ENCODE measurements around the gene PYROXD2.

The PYROXD2 gene

GRCh38 chr10:98402931-98403718 is 11.9 kb downstream of the PYROXD2 start:
- Histone ChIP-seq H3K4me1 (ENCODE audit: control insufficient read depth, low read length) (no peaks in the 10 kb centered on the region), H4K20me1 (ENCODE audit: control insufficient read depth, insufficient read depth, low read depth, low read length) (no peaks in the 10 kb centered on the region), H3K27me3 (ENCODE audit: control insufficient read depth, low read length) (peaks cover 6% of the 10 kb centered on the region; the same call in 1 of the 2 replicates), H3K27ac (ENCODE audit: low read depth, low read length) (no peak overlapping the region), H3K79me2 (ENCODE audit: control insufficient read depth, low read length) (no peaks in the 10 kb centered on the region), H3K9me2 (replicated peaks; ENCODE audit: control insufficient read depth, low read length) (no peaks in the 10 kb centered on the region), H3K36me3 (ENCODE audit: control insufficient read depth, low read length) (no peaks in the 10 kb centered on the region), H3K4me3 (ENCODE audit: low read length) (no peak overlapping the region), H3K4me2 (ENCODE audit: low read length) (no peak overlapping the region), H3F3A (ENCODE audit: control insufficient read depth, insufficient read depth) (no peaks in the 10 kb centered on the region), H3K9me3 (ENCODE audit: control insufficient read depth, insufficient read depth, low read length) (no peaks in the 10 kb centered on the region)
- TF ChIP-seq EZH2phosphoT487 (IDR thresholded peaks at IDR 0.05; ENCODE audit: borderline replicate concordance, low read length) (no peak), CTCF (IDR thresholded peaks at IDR 0.05; ENCODE audit: low read depth, low read length, poor library complexity, severe bottlenecking) (no peak)

- no peaks in the 10 kb centered on the region for H3K36me3 ChIP-seq (ENCODE audit: control insufficient read depth, low read length)
- H3K27me3 ChIP-seq (ENCODE audit: control insufficient read depth, low read length), result peaks cover 6% of the 10 kb centered on the region; the same call in 1 of the 2 replicates
- no peak overlapping the region for H3K4me3 ChIP-seq (ENCODE audit: low read length)
- H3K4me2 ChIP-seq (ENCODE audit: low read length), result no peak overlapping the region
- H3K27ac ChIP-seq (ENCODE audit: low read depth, low read length), result no peak overlapping the region
- H3K9me3 ChIP-seq (ENCODE audit: control insufficient read depth, insufficient read depth, low read length), result no peaks in the 10 kb centered on the region
- no peaks in the 10 kb centered on the region for H3K4me1 ChIP-seq (ENCODE audit: control insufficient read depth, low read length)
- H4K20me1 ChIP-seq (ENCODE audit: control insufficient read depth, insufficient read depth, low read depth, low read length), result no peaks in the 10 kb centered on the region
- H3F3A ChIP-seq (ENCODE audit: control insufficient read depth, insufficient read depth), result no peaks in the 10 kb centered on the region
- TF ChIP-seq EZH2phosphoT487 (IDR thresholded peaks at IDR 0.05; ENCODE audit: borderline replicate concordance, low read length) (no peak), CTCF (IDR thresholded peaks at IDR 0.05; ENCODE audit: low read depth, low read length, poor library complexity, severe bottlenecking) (no peak)
- H3K9me2 ChIP-seq (replicated peaks; ENCODE audit: control insufficient read depth, low read length), result no peaks in the 10 kb centered on the region
- no peaks in the 10 kb centered on the region for H3K79me2 ChIP-seq (ENCODE audit: control insufficient read depth, low read length)
Observed at GRCh38 chr10:98402478-98402877, 12.5 kb downstream of the PYROXD2 start.

- Histone ChIP-seq H4K20me1 (ENCODE audit: control insufficient read depth, insufficient read depth, low read depth, low read length) (no peaks in the 10 kb centered on the region), H3K4me2 (ENCODE audit: low read length) (no peak overlapping the region), H3K4me3 (ENCODE audit: low read length) (no peak overlapping the region), H3K79me2 (ENCODE audit: control insufficient read depth, low read length) (no peaks in the 10 kb centered on the region), H3K9me2 (replicated peaks; ENCODE audit: control insufficient read depth, low read length) (no peaks in the 10 kb centered on the region), H3K27me3 (ENCODE audit: control insufficient read depth, low read length) (peaks cover 6% of the 10 kb centered on the region; the same call in 1 of the 2 replicates), H3K36me3 (ENCODE audit: control insufficient read depth, low read length) (no peaks in the 10 kb centered on the region), H3K9me3 (ENCODE audit: control insufficient read depth, insufficient read depth, low read length) (no peaks in the 10 kb centered on the region), H3F3A (ENCODE audit: control insufficient read depth, insufficient read depth) (no peaks in the 10 kb centered on the region), H3K27ac (ENCODE audit: low read depth, low read length) (no peak overlapping the region), H3K4me1 (ENCODE audit: control insufficient read depth, low read length) (no peaks in the 10 kb centered on the region)
- TF ChIP-seq CTCF (IDR thresholded peaks at IDR 0.05; ENCODE audit: low read depth, low read length, poor library complexity, severe bottlenecking) (no peak), EZH2phosphoT487 (IDR thresholded peaks at IDR 0.05; ENCODE audit: borderline replicate concordance, low read length) (no peak)
Observed at GRCh38 chr10:98400482-98400881, 14.5 kb downstream of the PYROXD2 start.
